Mesothelial cell of epicardium (in vitro differentiated cells): ENCODE results near the gene ASMT. TPM values are rescaled to one million over a fixed set of nuclear protein-coding genes. Genes with fewer than 3 reads are reported as not detected.
"Not testable (repeated sequence)": the region's sequence is repeated elsewhere in the genome, so short reads cannot be mapped to it uniquely, and the experiment has no call there.

ENCODE experiments used
- DNase-seq, 2 experiments: peaks; one replicate each; pipeline ENCODE4 v3.0.0; 2021; ENCODE audit warnings: low spot score in 2 of 2; ENCODE audit not compliant: unreplicated experiment in 2 of 2
- H3K27ac Mint-ChIP-seq: 2 replicates; pipeline ENCODE4 v1.8.0; 2021; ENCODE audit warnings: mixed read lengths
- H3K27me3 Mint-ChIP-seq: 2 replicates; pipeline ENCODE4 v1.8.0; 2021; ENCODE audit warnings: low read depth, mixed read lengths
- H3K36me3 Mint-ChIP-seq: 2 replicates; pipeline ENCODE4 v1.8.0; 2021; ENCODE audit warnings: mixed read lengths
- H3K4me1 Mint-ChIP-seq: 2 replicates; pipeline ENCODE4 v1.8.0; 2021; ENCODE audit warnings: mixed read lengths
- H3K4me3 Mint-ChIP-seq: 2 replicates; pipeline ENCODE4 v1.8.0; 2021; ENCODE audit warnings: mild to moderate bottlenecking, moderate library complexity, mixed read lengths
- H3K9me3 Mint-ChIP-seq: 2 replicates; pipeline ENCODE4 v1.8.0; 2021; ENCODE audit warnings: mixed read lengths
- total RNA-seq: library from RNA; stranded (reverse); gene quantifications from 3 replicates; pipeline ENCODE4 v1.2.1, GENCODE V29; 2021
- TF ChIP-seq, protein P1 (sequence below): fragments of 200-600 bp; sonication (generic); IDR thresholded peaks from one replicate; pipeline ENCODE4 v1.5.0; 2021; ENCODE audit warnings: antibody characterized with exemption; ENCODE audit not compliant: unreplicated experiment

The ASMT gene
- total RNA-seq, 1 donor from 2014 or later, result 0.45 TPM

- DNase-seq, result no peak
- TF ChIP-seq, protein P1, sequence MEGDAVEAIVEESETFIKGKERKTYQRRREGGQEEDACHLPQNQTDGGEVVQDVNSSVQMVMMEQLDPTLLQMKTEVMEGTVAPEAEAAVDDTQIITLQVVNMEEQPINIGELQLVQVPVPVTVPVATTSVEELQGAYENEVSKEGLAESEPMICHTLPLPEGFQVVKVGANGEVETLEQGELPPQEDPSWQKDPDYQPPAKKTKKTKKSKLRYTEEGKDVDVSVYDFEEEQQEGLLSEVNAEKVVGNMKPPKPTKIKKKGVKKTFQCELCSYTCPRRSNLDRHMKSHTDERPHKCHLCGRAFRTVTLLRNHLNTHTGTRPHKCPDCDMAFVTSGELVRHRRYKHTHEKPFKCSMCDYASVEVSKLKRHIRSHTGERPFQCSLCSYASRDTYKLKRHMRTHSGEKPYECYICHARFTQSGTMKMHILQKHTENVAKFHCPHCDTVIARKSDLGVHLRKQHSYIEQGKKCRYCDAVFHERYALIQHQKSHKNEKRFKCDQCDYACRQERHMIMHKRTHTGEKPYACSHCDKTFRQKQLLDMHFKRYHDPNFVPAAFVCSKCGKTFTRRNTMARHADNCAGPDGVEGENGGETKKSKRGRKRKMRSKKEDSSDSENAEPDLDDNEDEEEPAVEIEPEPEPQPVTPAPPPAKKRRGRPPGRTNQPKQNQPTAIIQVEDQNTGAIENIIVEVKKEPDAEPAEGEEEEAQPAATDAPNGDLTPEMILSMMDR, result no peak
- H3K4me1 Mint-ChIP-seq, result peaks cover 4% of the 10 kb centered on the region
- H3K27ac Mint-ChIP-seq, result no peak overlapping the region
- no peaks in the 10 kb centered on the region for H3K27me3 Mint-ChIP-seq
- no peak overlapping the region for H3K4me3 Mint-ChIP-seq
- peaks cover 4% of the 10 kb centered on the region for H3K36me3 Mint-ChIP-seq
- peaks cover 25% of the 10 kb centered on the region for H3K9me3 Mint-ChIP-seq
Measured at GRCh38 chrX:1646009-1646408, 31.1 kb downstream of the ASMT start.

DNA sequence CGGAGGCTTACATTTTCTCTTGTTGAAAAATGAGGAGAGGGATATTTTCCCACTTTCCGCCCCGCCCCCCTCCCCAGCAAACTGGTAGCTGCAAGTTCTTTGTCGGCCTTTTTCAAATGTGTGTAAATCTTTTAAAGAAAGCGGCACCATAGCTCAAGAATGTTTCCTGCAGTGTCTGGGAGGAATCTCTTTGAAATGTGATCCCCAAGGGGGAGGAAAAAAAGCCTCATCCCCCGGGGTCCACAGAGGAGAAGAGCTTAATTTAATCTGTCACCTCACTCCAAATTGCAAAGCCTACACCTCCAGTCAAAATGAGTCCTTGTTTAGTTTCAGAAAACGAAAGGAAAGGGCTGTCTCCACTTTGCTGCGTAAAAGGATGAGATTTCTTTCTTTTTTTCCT is 34.8 kb downstream of the ASMT start:
- H3K36me3 Mint-ChIP-seq, result peaks cover 4% of the 10 kb centered on the region
- H3K27ac Mint-ChIP-seq, result peak overlapping the region; percentile 56
- H3K27me3 Mint-ChIP-seq, result no peaks in the 10 kb centered on the region
- peaks cover 12% of the 10 kb centered on the region for H3K9me3 Mint-ChIP-seq
- H3K4me3 Mint-ChIP-seq, result peak overlapping the region; percentile 57
- H3K4me1 Mint-ChIP-seq, result peaks cover 4% of the 10 kb centered on the region
- DNase-seq, result no peak
- TF ChIP-seq, protein P1, result no peak

DNA sequence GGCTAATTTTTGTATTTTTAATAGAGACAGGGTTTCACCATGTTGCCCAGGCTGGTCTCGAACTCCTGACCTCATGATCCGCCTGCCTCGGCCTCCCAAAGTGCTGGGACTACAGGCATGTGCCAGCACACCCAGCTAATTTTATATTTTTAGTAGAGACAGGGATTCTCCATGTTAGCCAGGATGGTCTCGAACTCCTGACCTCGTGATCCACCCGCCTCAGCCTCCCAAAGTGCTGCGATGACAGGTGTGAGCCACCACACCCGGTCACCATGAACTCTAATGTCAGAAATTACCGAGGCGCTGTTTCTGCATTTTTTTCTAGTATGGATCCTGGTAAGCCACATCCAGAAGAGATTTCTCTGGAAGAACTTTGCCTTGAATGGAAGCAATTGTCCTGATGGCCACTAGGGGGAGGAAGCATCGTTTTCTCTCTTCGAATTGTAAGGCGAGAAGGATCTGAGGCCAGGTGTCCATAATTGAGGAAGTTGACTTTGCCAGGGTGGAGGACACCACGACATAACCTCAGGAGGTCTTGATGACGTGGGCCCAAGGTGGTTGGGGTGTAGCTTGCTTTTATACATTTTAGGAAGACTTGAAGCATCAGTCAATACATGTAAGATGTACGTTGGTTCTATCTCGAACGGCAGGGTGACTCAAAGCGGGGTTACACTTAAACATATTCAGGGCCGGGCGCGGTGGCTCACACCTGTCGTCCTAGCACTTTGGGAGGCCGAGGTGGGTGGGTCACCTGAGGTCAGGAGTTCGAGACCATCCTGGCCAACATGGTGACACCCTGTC is 37.4 kb downstream of the ASMT start:
- not testable (repeated sequence) for H3K9me3 Mint-ChIP-seq, H3K4me1 Mint-ChIP-seq, H3K4me3 Mint-ChIP-seq, H3K27me3 Mint-ChIP-seq, H3K27ac Mint-ChIP-seq, DNase-seq, H3K36me3 Mint-ChIP-seq
- TF ChIP-seq, protein P1, result peak; percentile 80

DNA sequence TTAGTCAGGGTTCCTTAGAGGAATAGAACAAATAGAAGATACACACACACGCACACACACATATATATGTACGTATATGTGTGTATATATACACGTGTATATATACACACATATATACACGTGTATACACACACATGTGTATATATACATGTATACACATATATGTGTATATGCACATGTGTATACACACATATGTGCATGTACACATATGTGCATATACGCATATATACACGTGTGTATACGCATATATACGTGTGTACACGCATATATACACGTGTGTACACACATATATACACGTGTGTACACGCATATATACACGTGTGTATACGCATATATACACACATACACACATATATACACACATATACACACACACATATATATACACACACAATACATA is 41.5 kb downstream of the ASMT start:
- Mint-ChIP-seq H3K27me3 (no peaks in the 10 kb centered on the region), H3K36me3 (no peaks in the 10 kb centered on the region), H3K4me1 (peaks cover 14% of the 10 kb centered on the region), H3K4me3 (no peak overlapping the region), H3K27ac (no peak overlapping the region), H3K9me3 (peaks cover 3% of the 10 kb centered on the region)
- DNase-seq, result no peak
- TF ChIP-seq, protein P1, result no peak

DNA sequence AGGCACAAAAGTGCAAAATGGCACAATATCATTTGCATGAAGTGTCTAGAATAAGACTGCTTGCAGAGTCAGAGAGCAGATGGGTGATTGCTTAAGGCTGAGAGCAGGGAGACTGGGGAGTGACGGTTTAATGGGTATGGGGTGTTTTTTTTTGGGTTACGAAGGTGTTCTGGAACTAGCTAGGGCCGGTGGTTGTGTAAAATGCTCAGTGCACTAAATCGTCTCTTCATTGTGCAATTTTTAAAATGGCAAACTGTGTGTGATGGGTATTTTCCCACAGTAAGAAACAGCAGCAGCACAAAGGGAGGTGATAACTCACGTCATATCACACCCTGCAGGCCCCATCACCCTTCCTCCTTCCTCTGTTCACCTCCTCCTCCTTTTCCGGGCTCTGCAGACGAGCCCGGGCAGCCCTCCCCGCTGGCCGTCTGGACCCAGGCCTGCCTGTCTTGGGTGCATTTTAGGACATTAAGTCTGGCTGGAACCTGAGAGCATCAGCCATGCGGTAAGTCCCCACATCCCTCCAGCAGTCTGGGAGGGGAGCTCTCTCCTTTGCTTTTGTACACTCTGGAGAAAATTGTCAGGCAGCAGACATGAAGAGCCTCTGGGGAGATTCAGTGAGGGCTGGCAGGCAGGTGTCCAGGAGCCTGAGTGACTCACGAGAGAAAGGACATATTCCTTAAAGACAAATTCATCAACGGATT is 42.7 kb downstream of the ASMT start:
- Mint-ChIP-seq H3K27ac (peak overlapping the region; percentile 82), H3K4me3 (peak overlapping the region; percentile 9), H3K27me3 (no peaks in the 10 kb centered on the region), H3K4me1 (peaks cover 14% of the 10 kb centered on the region), H3K9me3 (no peaks in the 10 kb centered on the region), H3K36me3 (no peaks in the 10 kb centered on the region)
- no peak for DNase-seq
- TF ChIP-seq, protein P1, result no peak
